Measurements from ENCODE around the gene ICE2.
A peak's percentile ranks its signal among the peaks of the same experiment; 100 is the strongest.

ICE2 gene

DNA sequence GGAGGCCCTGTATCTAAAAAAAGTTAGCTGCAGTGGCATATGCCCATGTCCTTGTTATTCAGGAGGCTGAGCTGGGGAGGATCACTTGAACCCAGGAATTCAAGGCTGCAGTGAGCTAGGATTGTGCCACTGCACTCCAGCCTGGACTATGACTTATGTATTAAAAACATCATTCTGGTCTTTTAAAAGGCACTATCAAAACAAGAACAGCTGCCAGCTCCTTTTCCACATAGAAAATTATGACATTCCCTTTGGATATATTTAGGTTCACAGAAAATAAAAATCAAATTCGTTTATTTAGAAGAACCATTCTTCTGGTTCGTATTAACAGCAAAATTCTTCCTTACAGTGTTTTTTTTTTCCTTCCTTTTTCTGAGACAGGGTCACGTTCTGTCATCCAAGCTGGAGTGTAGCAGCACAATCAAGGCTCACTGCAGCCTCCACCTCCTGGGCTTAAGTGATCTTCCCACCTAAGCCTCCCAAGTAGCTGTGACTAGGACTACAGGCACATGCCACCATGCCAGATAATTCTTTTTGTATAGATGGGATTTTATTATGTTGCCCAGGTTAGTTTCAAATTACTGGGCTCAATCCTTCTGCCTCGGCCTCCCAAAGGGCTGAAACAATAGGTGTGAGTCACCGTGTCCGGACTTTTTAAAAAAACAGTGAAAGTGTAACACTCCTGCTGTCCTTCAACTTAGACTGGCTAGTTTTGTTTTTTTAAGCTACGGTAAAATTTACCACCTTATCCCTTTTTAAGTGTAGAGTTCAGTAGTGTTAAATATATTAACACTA is 13.9 kb downstream of the ICE2 start:
- TF ChIP-seq CTCF (conservative IDR thresholded peaks at IDR 0.05), result no peak
- H3K27ac ChIP-seq, result no peak overlapping the region

- H3K27ac ChIP-seq, result no peak overlapping the region
- TF ChIP-seq CTCF (conservative IDR thresholded peaks at IDR 0.05), result no peak
Observed at GRCh38 chr15:60462027-60462426, 16.9 kb downstream of the ICE2 start.

- H3K27ac ChIP-seq, result no peak overlapping the region
- TF ChIP-seq CTCF (conservative IDR thresholded peaks at IDR 0.05), result no peak
Observed at GRCh38 chr15:60460931-60461330, 18.0 kb downstream of the ICE2 start.

DNA sequence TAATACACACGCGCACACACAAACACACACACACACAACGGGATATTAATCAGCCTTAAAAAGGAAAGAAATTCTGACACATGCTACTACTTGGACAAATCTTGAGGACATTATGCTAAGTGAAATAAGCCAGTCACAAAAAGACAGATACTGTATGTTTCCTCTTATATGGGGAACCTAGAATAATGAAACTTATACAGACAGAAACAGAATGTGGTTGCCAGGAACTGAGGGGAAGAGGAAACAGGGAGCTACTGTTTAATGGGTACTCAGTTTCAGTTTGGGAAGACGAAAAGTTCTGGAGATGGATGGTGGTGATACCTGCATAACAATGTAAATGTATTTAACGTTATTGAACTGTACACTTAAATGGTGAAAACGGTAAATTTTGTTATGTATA is 20.2 kb downstream of the ICE2 start:
- H3K27ac ChIP-seq, result no peak overlapping the region
- no peak for TF ChIP-seq CTCF (conservative IDR thresholded peaks at IDR 0.05)

- no peak overlapping the region for H3K27ac ChIP-seq
- no peak for TF ChIP-seq CTCF (conservative IDR thresholded peaks at IDR 0.05)
Observed at GRCh38 chr15:60457985-60458384, 21.0 kb downstream of the ICE2 start.

DNA sequence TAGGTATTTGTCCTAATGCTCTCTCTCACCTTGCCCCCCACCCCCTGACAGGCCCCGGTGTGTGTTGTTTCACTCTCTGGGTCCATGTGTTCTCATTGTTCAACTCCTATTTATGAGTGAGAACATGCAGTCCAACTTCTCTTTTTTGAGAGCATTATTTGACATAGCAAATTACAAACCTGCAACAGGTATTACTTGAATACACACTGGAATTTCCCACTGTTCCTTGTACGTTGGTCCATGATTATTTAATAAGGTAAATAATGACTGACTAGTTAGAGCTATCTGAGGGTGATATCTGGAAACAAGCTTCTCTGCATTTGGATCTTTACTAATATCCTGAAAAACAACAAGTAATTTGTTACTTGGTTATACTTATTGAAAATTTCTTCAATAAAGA is 24.1 kb downstream of the ICE2 start:
- no peak for TF ChIP-seq CTCF (conservative IDR thresholded peaks at IDR 0.05)
- peak overlapping the region; percentile 69 for H3K27ac ChIP-seq

- TF ChIP-seq CTCF (conservative IDR thresholded peaks at IDR 0.05), result no peak
- H3K27ac ChIP-seq, result peak overlapping the region; percentile 42
Observed at GRCh38 chr15:60448668-60449360, 30.1 kb downstream of the ICE2 start.
